Heart left ventricle (tissue), 16 donors: ENCODE results near the gene COL4A6. TPM values are rescaled to one million over a fixed set of nuclear protein-coding genes. Genes with fewer than 3 reads are reported as not detected.
A peak's percentile ranks its signal among the peaks of the same experiment; 100 is the strongest.

Experiments
- ATAC-seq, 4 donors: fragments of 200-7000 bp; cut with Tn5 transposase; one replicate each; pipeline ENCODE4 v1.9.1; 2020 to 2022; ENCODE audit warnings: moderate library complexity in 4 of 4, mild to moderate bottlenecking in 3 of 4, moderate number of reproducible peaks in 1 of 4
- DNase-seq, 5 donors: peaks; one replicate each; pipeline ENCODE4 v3.0.0-alpha.2; 2020
- H3K27ac ChIP-seq, 12 donors: fragments of 200-600 bp; sonication (generic) in 4 of 12; one replicate each; pipeline versions ENCODE4 v1.5.0 to v1.8.0; 2016 to 2022; ENCODE audit warnings: mild to moderate bottlenecking in 2 of 12
- H3K27me3 ChIP-seq, 9 donors: fragments of 200-600 bp; sonication (generic) in 2 of 9; one replicate each; pipeline versions ENCODE4 v1.5.1 to v1.8.0; 2016 to 2022; ENCODE audit warnings: mild to moderate bottlenecking in 3 of 9
- H3K36me3 ChIP-seq, 9 donors: fragments of 200-600 bp; sonication (generic) in 2 of 9; one replicate each; pipeline versions ENCODE4 v1.5.0 to v1.8.0; 2018 to 2022; ENCODE audit warnings: mild to moderate bottlenecking in 2 of 9
- H3K4me1 ChIP-seq, 12 donors: fragments of 200-600 bp; sonication (generic) in 4 of 12; one replicate each; pipeline versions ENCODE4 v1.5.0 to v1.8.0; 2016 to 2022; ENCODE audit warnings: mild to moderate bottlenecking in 3 of 12
- H3K4me3 ChIP-seq, 12 donors: fragments of 200-600 bp; sonication (generic) in 4 of 12; one replicate each; pipeline versions ENCODE4 v1.5.0 to v1.8.0; 2017 to 2022; ENCODE audit warnings: mild to moderate bottlenecking in 9 of 12, moderate library complexity in 4 of 12
- H3K9me3 ChIP-seq, 12 donors: fragments of 200-600 bp; sonication (generic) in 4 of 12; one replicate each; pipeline versions ENCODE4 v1.5.0 to v1.8.0; 2016 to 2022; ENCODE audit warnings: mild to moderate bottlenecking in 1 of 12
- CTCF ChIP-seq, 12 donors: fragments of 200-600 bp; sonication (generic) in 4 of 12; IDR thresholded peaks; one replicate each; pipeline versions ENCODE4 v1.5.0 to v1.8.0; 2018 to 2022; ENCODE audit warnings: antibody characterized with exemption in 12 of 12, mild to moderate bottlenecking in 5 of 12
- POLR2A ChIP-seq, 2 donors: fragments of 450-650 bp; IDR thresholded peaks; one replicate each; pipeline ENCODE4 v1.6.1; 2017; ENCODE audit warnings: antibody characterized with exemption in 2 of 2, mild to moderate bottlenecking in 2 of 2, moderate library complexity in 2 of 2
- WGBS, 4 donors: extraction: QIAGEN DNeasy Blood & Tissue Kit in 2 of 4; methylation state at CpG; one replicate each; pipeline versions ENCODE4 v1.1.5 to v1.1.7; 2013 to 2018; 5-methylcytosine and 5-hydroxymethylcytosine counted together
- intact Hi-C, 10 donors: fragments of 100-400 bp; cut with DNase I; formaldehyde crosslinking; loops; one replicate each; pipeline versions ENCODE4 v1.11.1 to v1.14.2; 2022
- polyA plus RNA-seq, 2 donors: library from polyadenylated mRNA; stranded (reverse); fragments of 200-250 nt; gene quantifications; one replicate each; pipeline ENCODE4 v1.2.3, GENCODE V29; 2013
- total RNA-seq, 9 donors: library from RNA; depleted of rRNA in 2 of 9; stranded (reverse); fragments of >200 nt in 2 of 9; fragmentation: NEBNext Ultra II Directional in 3 of 9; extraction: Animal tissue kit (Norgen Biotek cat#: 25700) in 3 of 9; gene quantifications; one replicate each; pipeline versions ENCODE4 v1.1.0 to v1.2.4, GENCODE V29; 2016 to 2023
- donor health status: ischemic (EF 13 %, LVEDD 7.1; RV severe dilation, severe dysfunction).
- donor health status: healthy with polysubstance abuse.
- donor health status: DM: no; HTN: yes; CAD: no.
- donor health status: DM: no; HTN: no; CAD: no.
- donor health status: ischemic (EF 25% LVEDD 6.9; RV normal size, moderate dysfunction).
- donor health status: ischemic (EF 25% LVEDD 5.7; RV mildly dilated, moderate dysfunction).
- donor health status: healthy.
- donor health status: DM: yes; HTN: yes; CAD: no.
- donor health status: ischemic (EF 35%, LVEDD 5.7; RV mildly dilated, moderate dysfunction).
- donor health status: nonischemic (EF 11% LVEDD 7.7; RV severe dilation, severe dysfunction).
- donor health status: DM: yes; HTN: yes; CAD: no.
- donor health status: PGD.
- donor health status: ischemic (EF 29% LVEDD 5.4; RV normal size, mild dysfunction).
- donor health status: nonischemic (EF 23%, LVEDD 6.1; RV moderate dilation, normal function).

COL4A6 gene
- total and polyA plus RNA-seq, 11 donors = 2.9 to 14.0 (median 7.2) TPM

DNA sequence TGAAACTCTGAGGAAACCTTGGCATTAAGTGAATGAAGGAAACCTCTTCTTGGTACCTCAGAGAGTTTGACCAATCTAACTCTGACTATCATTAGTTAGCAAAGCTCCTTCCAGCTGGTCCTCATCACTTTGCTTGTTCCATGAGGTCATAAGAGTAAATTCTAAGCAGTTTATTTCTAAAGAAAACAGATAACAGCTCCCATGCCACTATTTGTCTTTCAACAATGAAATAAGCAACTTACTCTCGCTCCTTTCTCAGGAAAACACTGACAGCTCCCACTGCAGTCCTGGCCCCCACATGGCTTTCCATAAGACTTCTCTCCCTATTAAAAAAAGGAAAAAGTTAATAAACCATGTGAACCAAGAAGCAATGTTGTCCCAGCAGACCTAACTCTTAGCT, 127.7 kb downstream of the COL4A6 start:
- ATAC-seq (no peak), DNase-seq (no peak)
- no peak for TF ChIP-seq POLR2A (IDR thresholded peaks at IDR 0.05)
- TF ChIP-seq CTCF (IDR thresholded peaks at IDR 0.05) = no peak
- Histone ChIP-seq H3K36me3 (no peaks in the 10 kb centered on the region), H3K4me1 (no peaks in the 10 kb centered on the region), H3K27ac (no peak overlapping the region), H3K4me3 (no peak overlapping the region), H3K27me3 (peaks cover 0 to 19% (median 0%) of the 10 kb centered on the region in 9 donors), H3K9me3 (no peaks in the 10 kb centered on the region)
- intact Hi-C loops = no loop called here
- 68 to 80% (median 72%) methylated on average over 1 of the region's 1 CpG for WGBS, 4 donors

DNA sequence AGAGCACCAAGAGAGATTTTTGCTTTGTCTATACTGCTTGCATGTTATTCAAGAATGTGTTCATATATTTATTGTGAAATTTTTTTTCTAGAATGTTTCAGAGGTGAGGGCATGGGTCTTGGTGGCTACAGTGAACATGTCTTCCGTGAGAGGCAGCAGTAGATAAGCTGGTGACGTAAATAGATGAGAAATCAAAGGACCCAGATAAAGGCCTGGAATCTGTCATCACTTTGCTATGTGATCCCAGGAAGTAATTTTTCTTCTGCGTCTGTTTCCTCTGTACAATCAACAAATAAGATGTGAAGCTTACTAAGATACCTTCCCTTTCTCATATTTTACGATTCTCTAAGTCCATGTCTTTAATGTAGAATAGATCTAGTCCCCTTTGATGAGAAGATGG, 129.1 kb downstream of the COL4A6 start:
- Histone ChIP-seq H3K27me3 (peaks cover 0 to 10% (median 0%) of the 10 kb centered on the region in 9 donors), H3K9me3 (no peaks in the 10 kb centered on the region), H3K27ac (no peak overlapping the region), H3K4me1 (peaks cover 0 to under 1% (median 0%) of the 10 kb centered on the region in 12 donors), H3K36me3 (no peaks in the 10 kb centered on the region), H3K4me3 (no peak overlapping the region)
- 42 to 49% (median 48%) methylated on average over 4 of the region's 4 CpGs for WGBS, 4 donors
- TF ChIP-seq POLR2A (IDR thresholded peaks at IDR 0.05) (no peak), CTCF (IDR thresholded peaks at IDR 0.05) (no peak)
- intact Hi-C loops = loop anchor here in 5 of 10 donors (5.0 to 10.0 kb wide), 4 partner anchors 73 to 226 kb away; no protein-coding TSS in a partner anchor
- DNase-seq (no peak), ATAC-seq (no peak)

DNA sequence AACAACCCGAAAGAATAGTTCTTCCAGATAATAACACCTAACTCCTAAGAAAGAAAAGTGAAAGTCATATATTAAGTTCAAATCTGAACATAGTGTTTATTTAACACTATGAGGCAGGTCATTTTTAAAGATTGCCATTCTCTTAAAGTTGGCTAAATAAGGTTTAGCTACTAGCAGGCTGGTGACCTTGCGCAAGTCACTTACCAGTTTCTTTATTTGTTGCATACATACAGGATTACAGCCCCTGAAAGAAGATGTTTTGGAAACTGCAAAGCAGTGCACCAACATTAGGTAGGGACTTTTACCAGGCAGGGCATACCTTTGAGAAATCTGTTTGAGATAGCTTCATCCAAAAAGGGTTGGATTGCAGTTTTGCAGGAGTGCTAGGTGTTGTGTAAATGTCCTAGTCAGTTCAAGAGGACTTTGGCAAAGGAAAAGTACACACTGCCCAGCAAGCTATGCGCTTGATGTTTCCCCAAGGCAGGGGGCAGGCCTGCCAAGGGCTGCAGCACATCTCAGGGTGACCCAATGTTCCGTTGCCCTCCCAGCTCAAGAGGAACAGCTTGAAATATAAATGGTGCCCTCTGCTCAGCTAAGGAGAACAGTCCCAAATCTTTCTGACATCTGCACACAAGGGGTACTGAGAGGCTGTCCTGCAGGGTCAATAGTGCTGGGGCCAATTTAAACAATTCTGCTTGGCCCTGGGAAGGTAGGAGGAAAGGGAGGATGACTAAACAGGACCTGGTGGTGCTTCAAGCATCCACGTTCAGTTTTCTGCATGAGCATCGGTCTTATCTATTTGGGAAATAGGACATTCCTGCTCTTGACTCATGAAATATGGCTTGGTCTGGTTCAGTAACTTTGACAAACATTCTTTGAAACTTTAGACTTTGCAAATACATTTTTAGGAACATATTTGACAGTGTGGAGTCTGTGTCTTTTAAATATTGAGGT, 130.8 kb downstream of the COL4A6 start:
- DNase-seq = peak; percentile 11 to 71 (median 37)
- peak; percentile 85 to 97 (median 93) for ATAC-seq
- 48 to 65% (median 63%) methylated on average over 6 of the region's 6 CpGs for WGBS, 4 donors
- peak overlapping the region in 5 of 12 donors; percentile 30 to 58 (median 43) for H3K27ac ChIP-seq
- intact Hi-C loops = loop anchor here in 5 of 10 donors (5.0 to 10.0 kb wide), 4 partner anchors 75 to 227 kb away; no protein-coding TSS in a partner anchor
- no peaks in the 10 kb centered on the region for H3K36me3 ChIP-seq
- H3K9me3 ChIP-seq = no peaks in the 10 kb centered on the region
- no peak overlapping the region for H3K4me3 ChIP-seq
- TF ChIP-seq CTCF (IDR thresholded peaks at IDR 0.05) (peak in 3 of 12 donors; percentile 10 to 24 (median 12)), POLR2A (IDR thresholded peaks at IDR 0.05) (no peak)
- H3K27me3 ChIP-seq = peaks cover 0 to 15% (median 0%) of the 10 kb centered on the region in 9 donors
- peaks cover 0 to 8% (median 0%) of the 10 kb centered on the region in 12 donors for H3K4me1 ChIP-seq

DNA sequence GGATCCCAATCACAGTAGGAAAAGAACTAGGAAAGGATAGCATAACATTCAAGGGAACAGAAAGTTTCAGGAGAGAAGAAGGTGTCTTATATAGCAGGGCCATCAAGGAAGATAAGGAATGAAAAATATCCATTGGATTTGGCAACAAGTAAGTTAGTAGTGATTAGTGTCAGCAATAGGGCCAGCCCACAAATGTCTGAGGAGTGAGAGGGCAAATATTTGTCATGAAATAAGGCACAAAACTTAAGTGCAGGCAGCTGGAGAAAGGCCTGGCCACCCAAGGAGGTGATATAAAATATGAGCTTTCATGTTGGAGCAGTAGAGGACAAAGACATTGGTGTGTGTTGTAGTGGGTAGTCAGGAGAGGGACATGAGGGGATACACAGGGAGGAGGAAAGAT, 132.1 kb downstream of the COL4A6 start:
- no peaks in the 10 kb centered on the region for H3K36me3 ChIP-seq
- peaks cover 0 to 8% (median 0%) of the 10 kb centered on the region in 12 donors for H3K4me1 ChIP-seq
- DNase-seq (no peak), ATAC-seq (no peak)
- TF ChIP-seq CTCF (IDR thresholded peaks at IDR 0.05) (no peak), POLR2A (IDR thresholded peaks at IDR 0.05) (no peak)
- no peaks in the 10 kb centered on the region for H3K9me3 ChIP-seq
- no peak overlapping the region for H3K27ac ChIP-seq
- peaks cover 0 to 15% (median 0%) of the 10 kb centered on the region in 9 donors for H3K27me3 ChIP-seq
- no peak overlapping the region for H3K4me3 ChIP-seq
- intact Hi-C loops = loop anchor here in 5 of 10 donors (5.0 to 10.0 kb wide), 4 partner anchors 76 to 229 kb away; no protein-coding TSS in a partner anchor
